ENCODE measurements around the gene MBD3L3.

DNA sequence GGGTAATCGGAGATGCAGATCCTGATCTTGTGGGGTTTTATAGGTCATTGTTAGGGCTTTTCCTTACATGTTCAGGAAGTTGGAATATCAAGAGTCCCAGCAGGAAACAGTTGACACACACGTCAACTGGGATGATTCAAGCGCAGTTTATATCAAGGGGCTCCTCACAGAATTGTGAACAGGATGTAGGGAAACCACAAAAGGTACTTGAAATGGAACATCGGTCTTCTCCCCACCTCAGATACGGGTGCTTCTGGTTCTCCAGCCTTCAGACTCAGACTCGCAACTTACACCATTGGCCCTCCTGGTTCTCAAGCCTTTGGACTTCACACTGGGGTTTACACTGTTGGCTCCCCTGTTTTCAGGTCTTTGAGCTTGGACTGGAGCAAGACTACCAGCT is 30.5 kb upstream of the MBD3L3 start:
- TF ChIP-seq, protein P1, sequence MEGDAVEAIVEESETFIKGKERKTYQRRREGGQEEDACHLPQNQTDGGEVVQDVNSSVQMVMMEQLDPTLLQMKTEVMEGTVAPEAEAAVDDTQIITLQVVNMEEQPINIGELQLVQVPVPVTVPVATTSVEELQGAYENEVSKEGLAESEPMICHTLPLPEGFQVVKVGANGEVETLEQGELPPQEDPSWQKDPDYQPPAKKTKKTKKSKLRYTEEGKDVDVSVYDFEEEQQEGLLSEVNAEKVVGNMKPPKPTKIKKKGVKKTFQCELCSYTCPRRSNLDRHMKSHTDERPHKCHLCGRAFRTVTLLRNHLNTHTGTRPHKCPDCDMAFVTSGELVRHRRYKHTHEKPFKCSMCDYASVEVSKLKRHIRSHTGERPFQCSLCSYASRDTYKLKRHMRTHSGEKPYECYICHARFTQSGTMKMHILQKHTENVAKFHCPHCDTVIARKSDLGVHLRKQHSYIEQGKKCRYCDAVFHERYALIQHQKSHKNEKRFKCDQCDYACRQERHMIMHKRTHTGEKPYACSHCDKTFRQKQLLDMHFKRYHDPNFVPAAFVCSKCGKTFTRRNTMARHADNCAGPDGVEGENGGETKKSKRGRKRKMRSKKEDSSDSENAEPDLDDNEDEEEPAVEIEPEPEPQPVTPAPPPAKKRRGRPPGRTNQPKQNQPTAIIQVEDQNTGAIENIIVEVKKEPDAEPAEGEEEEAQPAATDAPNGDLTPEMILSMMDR (conservative IDR thresholded peaks at IDR 0.05; ENCODE audit: low read length), result no peak
- TF ChIP-seq EZH2phosphoT487 (IDR thresholded peaks at IDR 0.05; ENCODE audit: borderline replicate concordance, low read depth, low read length), result no peak

Data from OCI-LY7 (cell line).